ENCODE measurements around the gene GOSR1.
"Not testable (repeated sequence)": the region's sequence is repeated elsewhere in the genome, so short reads cannot be mapped to it uniquely, and the experiment has no call there.

Gene GOSR1

DNA sequence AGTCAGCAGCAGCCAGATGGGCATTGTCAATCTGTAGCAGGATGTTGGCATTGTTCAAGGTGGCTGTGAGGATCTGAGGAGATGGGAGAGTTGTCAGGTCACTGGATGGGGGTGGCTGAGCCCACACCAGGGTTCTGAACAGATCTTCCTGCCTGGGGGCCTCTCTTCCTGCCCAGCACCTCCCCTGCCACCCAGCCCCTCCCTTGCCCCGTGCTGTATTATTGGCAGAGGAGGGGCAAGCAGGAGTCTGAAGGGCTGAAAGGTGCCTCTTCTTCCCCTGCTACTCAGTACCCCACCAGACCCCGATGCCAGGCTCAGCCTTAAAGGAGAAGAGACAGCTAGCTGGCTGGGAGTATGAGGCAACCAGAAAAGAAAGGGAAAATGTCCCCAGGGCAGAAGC lies 93.0 kb downstream of the GOSR1 start:
- no peaks in the 10 kb centered on the region for H3K4me1 ChIP-seq (ENCODE audit: control insufficient read depth in 1 of 2, insufficient read depth in 1 of 2, low read depth in 1 of 2, low read length in 1 of 2)
- H3K27me3 ChIP-seq = no peaks in the 10 kb centered on the region
- TF ChIP-seq, protein P1, sequence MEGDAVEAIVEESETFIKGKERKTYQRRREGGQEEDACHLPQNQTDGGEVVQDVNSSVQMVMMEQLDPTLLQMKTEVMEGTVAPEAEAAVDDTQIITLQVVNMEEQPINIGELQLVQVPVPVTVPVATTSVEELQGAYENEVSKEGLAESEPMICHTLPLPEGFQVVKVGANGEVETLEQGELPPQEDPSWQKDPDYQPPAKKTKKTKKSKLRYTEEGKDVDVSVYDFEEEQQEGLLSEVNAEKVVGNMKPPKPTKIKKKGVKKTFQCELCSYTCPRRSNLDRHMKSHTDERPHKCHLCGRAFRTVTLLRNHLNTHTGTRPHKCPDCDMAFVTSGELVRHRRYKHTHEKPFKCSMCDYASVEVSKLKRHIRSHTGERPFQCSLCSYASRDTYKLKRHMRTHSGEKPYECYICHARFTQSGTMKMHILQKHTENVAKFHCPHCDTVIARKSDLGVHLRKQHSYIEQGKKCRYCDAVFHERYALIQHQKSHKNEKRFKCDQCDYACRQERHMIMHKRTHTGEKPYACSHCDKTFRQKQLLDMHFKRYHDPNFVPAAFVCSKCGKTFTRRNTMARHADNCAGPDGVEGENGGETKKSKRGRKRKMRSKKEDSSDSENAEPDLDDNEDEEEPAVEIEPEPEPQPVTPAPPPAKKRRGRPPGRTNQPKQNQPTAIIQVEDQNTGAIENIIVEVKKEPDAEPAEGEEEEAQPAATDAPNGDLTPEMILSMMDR (IDR thresholded peaks at IDR 0.05) = no peak
- H3K27ac ChIP-seq = no peak overlapping the region
- no peaks in the 10 kb centered on the region for H3K36me3 ChIP-seq
- no peak overlapping the region for H3K4me3 ChIP-seq (ENCODE audit: low read depth in 1 of 2, low read length in 1 of 2)
- no peaks in the 10 kb centered on the region for H3K9me3 ChIP-seq

DNA sequence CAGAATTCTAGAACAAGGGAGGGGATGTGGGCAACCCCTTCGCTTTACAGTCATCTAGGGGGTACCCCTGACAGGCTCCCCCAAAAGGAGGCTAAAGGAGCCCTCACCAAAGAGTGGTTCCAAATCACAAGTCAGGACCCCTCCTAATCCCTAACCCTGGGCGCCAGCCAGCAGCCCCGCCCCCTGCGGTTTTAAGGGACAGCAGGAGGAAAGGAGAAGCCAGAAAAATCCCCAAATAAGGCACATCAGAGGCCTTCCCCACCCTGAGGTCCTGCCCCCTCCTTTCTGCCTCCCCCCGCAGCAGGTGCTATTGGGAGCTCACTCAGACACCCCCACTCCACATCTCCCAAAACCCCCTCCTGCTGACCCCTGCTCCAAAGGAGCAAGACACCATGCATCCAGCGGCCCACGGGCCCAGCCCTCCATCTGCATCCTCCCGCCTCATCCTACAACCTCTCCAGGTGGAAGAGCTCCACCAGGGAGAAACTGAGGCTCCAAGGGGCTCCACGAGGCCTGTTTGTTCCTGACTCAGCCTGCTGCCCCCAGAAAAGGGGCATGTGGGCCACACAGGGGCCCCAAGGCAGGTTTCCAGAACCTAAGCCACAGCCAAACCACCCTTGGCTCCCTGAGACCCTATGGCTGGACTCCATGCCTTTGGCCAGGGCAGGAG lies 93.5 kb downstream of the GOSR1 start:
- TF ChIP-seq, protein P1 (IDR thresholded peaks at IDR 0.05) = no peak
- H3K27me3 ChIP-seq = no peaks in the 10 kb centered on the region

DNA sequence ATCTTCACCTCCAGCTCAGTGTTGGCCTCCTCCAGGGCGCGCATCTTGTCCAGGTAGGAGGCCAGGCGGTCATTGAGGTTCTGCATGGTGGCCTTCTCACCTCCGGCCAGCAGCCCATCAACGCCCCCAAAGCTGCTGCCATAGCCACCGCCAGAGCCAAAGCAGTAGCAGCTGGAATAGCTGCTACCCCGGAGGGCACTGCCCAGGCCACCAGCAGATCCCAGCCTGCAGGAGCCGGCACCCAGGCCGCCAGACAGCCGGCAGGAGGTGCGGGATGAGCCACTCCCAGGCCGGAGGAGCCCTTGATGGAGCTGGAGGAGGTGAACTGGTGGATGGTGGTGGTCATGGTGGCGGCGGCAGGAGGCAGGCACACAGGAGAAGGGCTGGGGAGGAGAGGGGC lies 94.2 kb downstream of the GOSR1 start:
- not testable (repeated sequence) for H3K27ac ChIP-seq; H3K4me3 ChIP-seq (ENCODE audit: low read depth in 1 of 2, low read length in 1 of 2); H3K27me3 ChIP-seq; H3K9me3 ChIP-seq; H3K36me3 ChIP-seq; H3K4me1 ChIP-seq (ENCODE audit: control insufficient read depth in 1 of 2, insufficient read depth in 1 of 2, low read depth in 1 of 2, low read length in 1 of 2)

More for the DNA sequence above, 93.5 kb downstream of the GOSR1 start:
- Histone ChIP-seq H3K4me1 (ENCODE audit: control insufficient read depth in 1 of 2, insufficient read depth in 1 of 2, low read depth in 1 of 2, low read length in 1 of 2) (no peaks in the 10 kb centered on the region), H3K36me3 (no peaks in the 10 kb centered on the region), H3K27ac (no peak overlapping the region), H3K9me3 (no peaks in the 10 kb centered on the region), H3K4me3 (ENCODE audit: low read depth in 1 of 2, low read length in 1 of 2) (no peak overlapping the region)

DNA sequence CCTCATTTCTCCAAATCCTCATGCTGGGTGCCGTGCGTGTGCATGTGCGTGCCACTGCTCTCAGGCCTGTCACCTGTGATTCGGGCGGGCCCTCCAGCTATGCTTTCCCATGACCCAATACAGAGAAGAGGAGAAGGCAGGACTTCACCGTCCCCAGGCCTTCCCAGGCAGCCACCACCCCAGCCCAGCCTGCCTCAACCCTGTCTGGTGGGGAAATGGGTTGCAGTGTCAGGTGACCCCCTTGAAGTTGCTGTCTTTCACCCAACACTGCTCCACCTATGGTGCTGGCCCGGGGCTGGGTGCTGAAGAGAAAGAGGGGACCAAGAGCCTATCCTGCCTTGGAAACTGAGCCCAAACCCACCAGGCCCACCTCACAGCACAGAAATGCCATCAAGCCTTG lies 94.7 kb downstream of the GOSR1 start:
- no peaks in the 10 kb centered on the region for H3K9me3 ChIP-seq
- TF ChIP-seq, protein P1 (IDR thresholded peaks at IDR 0.05) = no peak
- no peaks in the 10 kb centered on the region for H3K36me3 ChIP-seq
- no peak overlapping the region for H3K4me3 ChIP-seq (ENCODE audit: low read depth in 1 of 2, low read length in 1 of 2)
- no peak overlapping the region for H3K27ac ChIP-seq
- no peaks in the 10 kb centered on the region for H3K4me1 ChIP-seq (ENCODE audit: control insufficient read depth in 1 of 2, insufficient read depth in 1 of 2, low read depth in 1 of 2, low read length in 1 of 2)
- no peaks in the 10 kb centered on the region for H3K27me3 ChIP-seq

DNA sequence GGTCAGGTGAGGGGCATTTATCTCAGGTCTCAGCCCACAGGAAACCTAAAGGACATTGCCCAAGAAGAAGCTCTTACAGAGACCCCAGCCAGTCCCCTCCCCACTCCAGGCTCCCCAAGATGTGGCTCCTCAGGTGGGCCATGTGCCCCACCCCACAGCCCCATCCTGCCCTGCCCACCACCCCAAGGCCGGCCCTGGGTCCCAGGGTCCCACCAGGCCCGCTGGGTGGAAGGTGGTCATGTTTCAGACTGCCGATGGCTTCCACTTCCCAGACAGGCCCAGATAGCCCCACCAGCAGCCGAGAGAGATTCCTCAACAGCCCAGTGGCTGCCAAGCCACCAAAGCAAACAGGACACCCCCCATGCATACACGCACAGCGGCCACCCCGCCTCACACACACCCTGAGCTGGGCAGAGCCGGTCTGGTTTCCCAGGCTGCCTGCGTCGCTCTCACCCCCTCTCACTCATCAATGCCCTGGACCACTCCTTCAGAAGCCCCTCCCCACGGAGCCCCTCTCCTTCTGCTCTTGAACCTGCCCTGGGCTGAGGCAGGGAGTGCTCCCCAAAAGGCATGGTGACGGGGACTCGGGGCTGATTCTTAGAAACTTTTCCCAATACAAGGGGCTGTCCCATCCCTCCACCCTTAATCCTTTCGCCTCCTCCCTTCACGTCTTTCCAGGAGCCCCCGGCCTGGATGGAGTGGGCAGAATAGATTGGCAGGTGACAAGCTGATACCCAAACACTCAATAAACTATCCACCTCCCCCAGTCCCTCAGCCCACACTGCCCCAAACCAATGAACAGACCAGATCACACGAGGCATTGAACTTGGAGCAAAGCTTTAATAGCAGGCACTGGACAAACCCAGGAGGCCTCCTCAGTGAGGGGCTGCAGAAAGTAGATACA lies 95.7 kb downstream of the GOSR1 start:
- not testable (repeated sequence) for H3K36me3 ChIP-seq; H3K27me3 ChIP-seq; H3K4me1 ChIP-seq (ENCODE audit: control insufficient read depth in 1 of 2, insufficient read depth in 1 of 2, low read depth in 1 of 2, low read length in 1 of 2); H3K9me3 ChIP-seq; H3K27ac ChIP-seq; H3K4me3 ChIP-seq (ENCODE audit: low read depth in 1 of 2, low read length in 1 of 2)

DNA sequence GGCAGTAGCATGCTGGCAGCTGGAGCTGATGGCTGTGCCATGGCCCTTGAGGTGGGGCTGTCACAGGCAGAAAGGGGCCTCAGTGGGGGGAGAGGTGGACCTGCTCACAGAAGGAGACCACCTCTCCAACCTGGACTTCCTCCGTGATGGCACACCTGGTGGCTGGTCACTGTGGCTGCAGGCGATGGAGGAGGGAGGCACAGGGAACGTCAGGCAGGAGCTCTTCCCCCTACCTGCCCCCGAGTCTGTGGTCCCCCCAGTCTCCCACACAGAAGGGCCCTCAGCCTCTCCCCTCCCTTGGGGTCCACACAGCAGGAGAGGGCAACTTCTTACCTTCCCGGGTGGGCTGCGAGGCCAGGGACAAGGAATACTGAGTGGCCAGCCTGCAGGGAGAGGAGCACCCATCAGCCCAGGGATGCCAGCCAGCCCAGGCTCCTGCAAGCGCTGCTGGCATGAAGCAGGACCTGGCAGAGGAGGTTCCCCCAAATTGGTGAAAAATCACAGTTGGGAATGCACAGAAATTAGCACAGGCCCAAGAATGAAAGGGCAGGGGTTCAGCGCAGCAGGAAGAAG lies 96.5 kb downstream of the GOSR1 start:
- Histone ChIP-seq H3K4me1 (ENCODE audit: control insufficient read depth in 1 of 2, insufficient read depth in 1 of 2, low read depth in 1 of 2, low read length in 1 of 2) (no peaks in the 10 kb centered on the region), H3K9me3 (no peaks in the 10 kb centered on the region), H3K4me3 (ENCODE audit: low read depth in 1 of 2, low read length in 1 of 2) (no peak overlapping the region), H3K27me3 (no peaks in the 10 kb centered on the region), H3K27ac (no peak overlapping the region), H3K36me3 (no peaks in the 10 kb centered on the region)
- TF ChIP-seq, protein P1 (IDR thresholded peaks at IDR 0.05) = no peak

DNA sequence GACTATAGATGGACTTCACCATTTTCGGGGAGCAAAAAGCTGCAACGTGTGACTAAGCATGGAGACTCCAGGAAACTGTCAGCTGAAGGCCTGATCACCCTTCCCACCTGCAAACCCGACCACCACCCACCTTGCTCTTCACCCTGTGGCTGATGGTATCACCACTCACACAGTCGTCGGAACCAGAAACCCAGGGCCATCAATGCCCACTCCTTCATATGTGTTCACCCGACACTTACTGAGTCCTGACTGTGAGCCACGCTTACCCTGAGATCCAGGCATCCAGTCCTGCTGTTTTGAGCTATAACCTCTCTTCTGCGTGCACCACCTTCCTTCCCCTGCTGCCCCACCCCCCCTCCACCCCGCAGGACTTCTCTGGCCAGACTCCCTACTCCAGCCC lies 97.1 kb downstream of the GOSR1 start:
- H3K27me3 ChIP-seq; H3K4me1 ChIP-seq (ENCODE audit: control insufficient read depth in 1 of 2, insufficient read depth in 1 of 2, low read depth in 1 of 2, low read length in 1 of 2); H3K36me3 ChIP-seq; H3K9me3 ChIP-seq; H3K27ac ChIP-seq; H3K4me3 ChIP-seq (ENCODE audit: low read depth in 1 of 2, low read length in 1 of 2): not testable (repeated sequence)

DNA sequence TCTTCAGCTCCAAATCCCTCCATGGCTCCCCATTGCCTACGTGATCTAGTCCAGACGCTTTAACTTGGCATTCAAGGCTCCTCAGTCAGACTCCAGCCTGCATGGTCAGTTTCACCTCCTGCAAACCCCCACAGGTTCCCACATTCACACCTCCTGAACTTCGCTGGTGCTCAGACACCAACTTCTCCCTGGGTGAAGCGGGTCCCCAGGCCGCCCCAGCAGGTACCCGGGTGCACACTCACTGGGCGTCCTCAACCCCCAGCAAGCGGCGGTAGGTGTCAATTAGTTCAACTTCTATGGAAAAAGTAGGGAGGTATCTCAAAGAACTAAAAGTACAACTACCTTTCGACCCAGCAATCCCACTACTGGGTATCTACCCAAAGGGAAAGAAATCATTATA lies 97.6 kb downstream of the GOSR1 start:
- not testable (repeated sequence) for H3K4me1 ChIP-seq (ENCODE audit: control insufficient read depth in 1 of 2, insufficient read depth in 1 of 2, low read depth in 1 of 2, low read length in 1 of 2); H3K27ac ChIP-seq; H3K36me3 ChIP-seq; H3K27me3 ChIP-seq; H3K4me3 ChIP-seq (ENCODE audit: low read depth in 1 of 2, low read length in 1 of 2); H3K9me3 ChIP-seq

DNA sequence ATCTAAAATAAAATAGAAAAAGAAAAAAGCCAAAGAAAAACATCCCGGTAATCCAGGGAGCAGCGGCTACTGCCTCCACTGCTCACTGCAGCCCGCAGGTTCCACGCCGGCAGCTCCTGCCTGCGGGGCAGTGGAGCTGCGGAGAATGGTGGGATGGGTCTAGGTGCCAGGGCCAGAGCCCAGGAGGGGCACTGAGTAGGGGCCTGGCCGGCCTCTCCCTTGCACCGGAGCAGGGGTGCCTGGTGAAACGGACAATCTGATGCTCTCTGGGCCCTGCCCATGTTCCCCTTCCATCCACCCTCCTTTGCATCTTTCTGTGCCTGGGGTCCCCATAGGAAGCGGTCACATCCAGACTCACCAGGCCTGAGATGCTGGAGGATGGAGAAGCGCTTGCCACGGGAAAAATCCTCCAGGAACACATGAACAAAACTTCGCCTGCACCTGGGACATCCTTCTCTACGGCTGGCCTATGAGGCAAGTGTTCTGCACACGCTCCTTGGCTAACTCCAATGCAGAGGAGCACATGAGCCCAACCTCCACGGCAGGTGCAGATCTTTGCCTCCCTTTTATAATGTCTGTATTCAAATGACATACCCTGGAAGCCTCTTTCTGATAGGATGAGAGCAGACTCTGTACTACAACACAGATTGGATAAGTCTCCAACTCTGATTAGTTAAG lies 98.6 kb downstream of the GOSR1 start:
- not testable (repeated sequence) for H3K36me3 ChIP-seq; H3K4me3 ChIP-seq (ENCODE audit: low read depth in 1 of 2, low read length in 1 of 2); H3K27me3 ChIP-seq; H3K9me3 ChIP-seq; H3K27ac ChIP-seq; H3K4me1 ChIP-seq (ENCODE audit: control insufficient read depth in 1 of 2, insufficient read depth in 1 of 2, low read depth in 1 of 2, low read length in 1 of 2)

Measured in neutrophil (primary cell).